Loucy (cell line): ENCODE measurements around the gene TANC2.
A peak's percentile ranks its signal among the peaks of the same experiment; 100 is the strongest.

Experiments used
- H2AFZ ChIP-seq: fragments of 200-600 bp; sonication (generic); 2 replicates; pipeline ENCODE4 v1.6.0; 2016; ENCODE audit warnings: antibody characterized with exemption, mild to moderate bottlenecking, low read length, moderate library complexity
- H3F3A ChIP-seq: fragments of 200-600 bp; 2 replicates; pipeline ENCODE4 v1.6.0; 2016; ENCODE audit warnings: antibody characterized with exemption, low read depth, mild to moderate bottlenecking
- H3K27me3 ChIP-seq: fragments of 200-600 bp; sonication (generic); 2 replicates; pipeline ENCODE4 v1.6.1; 2014; ENCODE audit warnings: low read length, mild to moderate bottlenecking; ENCODE audit not compliant: insufficient read depth, poor library complexity, severe bottlenecking
- H3K36me3 ChIP-seq: fragments of 200-600 bp; sonication (generic); 2 replicates; pipeline ENCODE4 v1.6.1; 2016; ENCODE audit warnings: low read length; ENCODE audit not compliant: insufficient read depth
- H3K4me1 ChIP-seq: fragments of 200-600 bp; sonication (generic); 2 replicates; pipeline ENCODE4 v1.5.1; 2014; ENCODE audit warnings: low read length, mild to moderate bottlenecking; ENCODE audit not compliant: insufficient read depth, poor library complexity, severe bottlenecking
- H3K4me2 ChIP-seq: fragments of 200-600 bp; sonication (generic); 2 replicates; pipeline ENCODE4 v1.6.0; 2014; ENCODE audit warnings: antibody characterized with exemption, low read length, low read depth, mild to moderate bottlenecking; ENCODE audit not compliant: poor library complexity, severe bottlenecking
- H3K4me3 ChIP-seq: fragments of 200-600 bp; sonication (generic); 2 replicates; pipeline ENCODE4 v1.5.1; 2014; ENCODE audit warnings: low read length, mild to moderate bottlenecking, mixed read lengths; ENCODE audit not compliant: poor library complexity, severe bottlenecking
- H3K79me2 ChIP-seq: fragments of 200-600 bp; sonication (generic); 2 replicates; pipeline ENCODE4 v1.6.1; 2014; ENCODE audit warnings: low read length; ENCODE audit not compliant: insufficient read depth
- H3K9ac ChIP-seq: fragments of 200-600 bp; sonication (generic); 2 replicates; pipeline ENCODE4 v1.6.0; 2014; ENCODE audit warnings: mild to moderate bottlenecking, low read depth, low read length, moderate library complexity; ENCODE audit not compliant: poor library complexity, severe bottlenecking
- H3K9me2 ChIP-seq: fragments of 200-600 bp; sonication (generic); replicated peaks from 2 replicates; pipeline ENCODE4 v1.6.1; 2016; ENCODE audit warnings: low read depth, low read length, mixed read lengths
- H3K9me3 ChIP-seq: fragments of 200-600 bp; sonication (generic); 2 replicates; pipeline ENCODE4 v1.6.1; 2014; ENCODE audit warnings: mild to moderate bottlenecking, antibody characterized with exemption, low read length, low read depth; ENCODE audit not compliant: insufficient read depth
- H4K20me1 ChIP-seq: fragments of 200-600 bp; sonication (generic); 2 replicates; pipeline ENCODE4 v1.6.0; 2014; ENCODE audit warnings: antibody characterized with exemption, low read length, mild to moderate bottlenecking; ENCODE audit not compliant: insufficient read depth, poor library complexity, severe bottlenecking
- EZH2phosphoT487 ChIP-seq: fragments of 200-600 bp; IDR thresholded peaks from 2 replicates; pipeline ENCODE4 v1.6.1; 2018; ENCODE audit warnings: antibody characterized with exemption, mild to moderate bottlenecking, moderate library complexity, borderline replicate concordance
- TF ChIP-seq, protein P1 (sequence below): fragments of 200-600 bp; sonication (generic); conservative IDR thresholded peaks from 2 replicates; pipeline ENCODE4 v1.5.1; 2014; ENCODE audit warnings: mild to moderate bottlenecking, antibody characterized with exemption, low read length

TANC2 gene

DNA sequence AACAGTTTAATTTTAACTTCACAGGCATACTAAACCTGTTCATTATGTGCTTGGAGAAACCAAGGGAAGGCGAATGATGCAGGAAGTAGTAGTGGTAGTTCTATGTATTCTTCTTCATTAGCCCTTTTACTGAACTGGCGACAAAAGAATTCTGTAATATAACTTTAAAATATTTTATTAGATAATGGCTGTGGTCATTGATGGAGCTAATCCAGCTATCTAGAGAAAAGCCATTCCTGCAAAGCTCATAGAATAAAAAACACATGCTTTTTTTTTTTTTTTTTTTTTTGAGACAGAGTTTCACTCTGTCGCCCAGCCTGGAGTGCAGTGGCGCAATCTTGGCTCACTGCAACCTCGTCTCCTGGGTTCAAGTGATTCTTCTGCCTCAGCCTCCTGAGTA, 23.5 kb downstream of the TANC2 start:
- no peaks in the 10 kb centered on the region for H3K79me2 ChIP-seq

DNA sequence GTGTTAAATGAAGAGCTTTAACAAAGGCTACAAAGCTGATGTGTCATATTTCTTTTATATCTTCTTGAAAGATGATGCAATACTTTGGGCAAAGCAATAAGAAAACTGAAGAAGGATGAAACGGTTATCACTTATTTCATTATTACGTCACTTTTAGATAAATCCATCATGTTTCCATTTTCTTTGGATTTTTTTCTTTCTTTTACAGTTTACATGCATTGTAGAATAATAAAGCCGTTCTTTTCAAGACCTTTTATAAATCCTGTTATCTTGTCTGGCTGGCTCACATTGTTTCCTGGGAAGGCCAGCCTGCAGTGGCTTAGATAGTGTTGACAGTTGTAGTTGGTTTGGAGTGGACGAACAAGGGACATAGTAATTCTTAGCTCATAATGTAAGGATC, 28.9 kb downstream of the TANC2 start:
- H3K4me2 ChIP-seq = no peak overlapping the region
- no peaks in the 10 kb centered on the region for H4K20me1 ChIP-seq
- no peaks in the 10 kb centered on the region for H3K36me3 ChIP-seq
- no peak overlapping the region for H2AFZ ChIP-seq
- TF ChIP-seq, protein P1, sequence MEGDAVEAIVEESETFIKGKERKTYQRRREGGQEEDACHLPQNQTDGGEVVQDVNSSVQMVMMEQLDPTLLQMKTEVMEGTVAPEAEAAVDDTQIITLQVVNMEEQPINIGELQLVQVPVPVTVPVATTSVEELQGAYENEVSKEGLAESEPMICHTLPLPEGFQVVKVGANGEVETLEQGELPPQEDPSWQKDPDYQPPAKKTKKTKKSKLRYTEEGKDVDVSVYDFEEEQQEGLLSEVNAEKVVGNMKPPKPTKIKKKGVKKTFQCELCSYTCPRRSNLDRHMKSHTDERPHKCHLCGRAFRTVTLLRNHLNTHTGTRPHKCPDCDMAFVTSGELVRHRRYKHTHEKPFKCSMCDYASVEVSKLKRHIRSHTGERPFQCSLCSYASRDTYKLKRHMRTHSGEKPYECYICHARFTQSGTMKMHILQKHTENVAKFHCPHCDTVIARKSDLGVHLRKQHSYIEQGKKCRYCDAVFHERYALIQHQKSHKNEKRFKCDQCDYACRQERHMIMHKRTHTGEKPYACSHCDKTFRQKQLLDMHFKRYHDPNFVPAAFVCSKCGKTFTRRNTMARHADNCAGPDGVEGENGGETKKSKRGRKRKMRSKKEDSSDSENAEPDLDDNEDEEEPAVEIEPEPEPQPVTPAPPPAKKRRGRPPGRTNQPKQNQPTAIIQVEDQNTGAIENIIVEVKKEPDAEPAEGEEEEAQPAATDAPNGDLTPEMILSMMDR = no peak
- TF ChIP-seq EZH2phosphoT487 = no peak
- no peak overlapping the region for H3K9ac ChIP-seq
- no peaks in the 10 kb centered on the region for H3K9me3 ChIP-seq
- H3K9me2 ChIP-seq = no peaks in the 10 kb centered on the region
- no peaks in the 10 kb centered on the region; the same call in 1 of the 2 replicates for H3F3A ChIP-seq
- no peaks in the 10 kb centered on the region for H3K27me3 ChIP-seq
- H3K4me1 ChIP-seq = peaks cover 20% of the 10 kb centered on the region
- H3K4me3 ChIP-seq = no peak overlapping the region
- no peaks in the 10 kb centered on the region for H3K79me2 ChIP-seq

More for the DNA sequence above, 23.5 kb downstream of the TANC2 start:
- H4K20me1 ChIP-seq = no peaks in the 10 kb centered on the region
- no peak overlapping the region for H3K4me2 ChIP-seq
- H3K4me1 ChIP-seq = no peaks in the 10 kb centered on the region
- H3K4me3 ChIP-seq = no peak overlapping the region
- no peak for TF ChIP-seq EZH2phosphoT487
- TF ChIP-seq, protein P1 = no peak
- H3K36me3 ChIP-seq = no peaks in the 10 kb centered on the region
- no peaks in the 10 kb centered on the region for H3F3A ChIP-seq
- H3K9me3 ChIP-seq = no peaks in the 10 kb centered on the region; the same call in 1 of the 2 replicates
- no peak overlapping the region for H3K9ac ChIP-seq
- no peaks in the 10 kb centered on the region for H3K9me2 ChIP-seq
- H2AFZ ChIP-seq = no peak overlapping the region
- no peaks in the 10 kb centered on the region for H3K27me3 ChIP-seq

DNA sequence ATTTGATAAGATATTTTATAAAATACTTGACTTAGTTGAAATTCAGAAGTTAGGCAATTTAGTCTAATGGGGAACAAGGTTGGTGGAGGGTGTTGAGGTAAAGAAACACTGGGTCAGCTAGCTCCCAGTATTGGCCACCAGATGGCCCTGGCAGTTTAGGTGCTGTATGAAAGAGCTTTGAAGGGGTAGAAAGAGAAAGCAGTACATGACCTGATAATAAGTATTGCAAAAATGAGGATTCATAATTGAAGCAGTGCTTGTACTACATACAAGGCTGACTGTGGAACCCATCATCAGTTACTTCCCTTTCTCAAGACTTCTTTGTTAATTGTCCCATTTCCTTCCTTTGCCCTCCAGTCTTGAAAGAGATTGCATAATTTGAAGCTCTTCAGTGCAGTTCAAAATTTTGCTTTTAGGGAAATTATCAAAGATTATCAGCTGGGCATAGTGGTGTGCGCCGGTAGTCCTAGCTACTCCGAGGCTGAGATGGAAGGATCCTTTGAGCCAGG, 29.4 kb downstream of the TANC2 start:
- no peaks in the 10 kb centered on the region for H3K27me3 ChIP-seq
- H3K9ac ChIP-seq = no peak overlapping the region
- H3K9me2 ChIP-seq = no peaks in the 10 kb centered on the region
- H3K4me1 ChIP-seq = peaks cover 20% of the 10 kb centered on the region
- no peaks in the 10 kb centered on the region for H4K20me1 ChIP-seq
- H3K4me2 ChIP-seq = peak overlapping the region; percentile 15
- no peaks in the 10 kb centered on the region for H3K79me2 ChIP-seq
- TF ChIP-seq, protein P1 = peak; percentile 89
- TF ChIP-seq EZH2phosphoT487 = no peak
- no peaks in the 10 kb centered on the region for H3K36me3 ChIP-seq
- H3K9me3 ChIP-seq = no peaks in the 10 kb centered on the region
- no peak overlapping the region for H2AFZ ChIP-seq
- H3K4me3 ChIP-seq = no peak overlapping the region
- no peaks in the 10 kb centered on the region; the same call in 1 of the 2 replicates for H3F3A ChIP-seq
